Measurements from ENCODE around the gene FAT1.

- no peak for TF ChIP-seq CTCF (IDR thresholded peaks at IDR 0.05)
- TF ChIP-seq POLR2A (IDR thresholded peaks at IDR 0.05) = no peak
Measured at GRCh38 chr4:186541801-186542200, 181.9 kb downstream of the FAT1 start.

All from lower leg skin (tissue), 3 donors.